Measurements from ENCODE around the gene C3orf22.

DNA sequence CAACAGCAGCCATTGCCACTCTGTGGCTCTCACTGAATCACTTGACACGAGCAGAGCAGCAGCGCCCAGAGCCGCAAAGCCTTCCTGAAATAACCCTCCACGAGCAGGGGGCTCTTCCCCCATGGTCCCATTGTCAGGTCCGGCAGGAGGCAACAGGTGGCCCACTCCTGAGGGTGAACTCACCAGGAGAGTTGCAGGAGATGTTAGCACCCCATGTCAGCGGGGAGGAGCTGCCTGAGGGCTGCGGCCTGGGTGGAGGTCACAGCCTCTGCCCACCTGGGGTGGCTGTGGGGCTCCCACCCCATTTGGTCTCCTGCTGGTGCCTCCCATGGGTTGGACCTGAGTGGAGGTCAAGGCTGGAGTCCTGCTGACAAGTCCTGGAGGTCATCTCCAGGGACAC, 12.3 kb upstream of the C3orf22 start:
- TF ChIP-seq, protein P1, sequence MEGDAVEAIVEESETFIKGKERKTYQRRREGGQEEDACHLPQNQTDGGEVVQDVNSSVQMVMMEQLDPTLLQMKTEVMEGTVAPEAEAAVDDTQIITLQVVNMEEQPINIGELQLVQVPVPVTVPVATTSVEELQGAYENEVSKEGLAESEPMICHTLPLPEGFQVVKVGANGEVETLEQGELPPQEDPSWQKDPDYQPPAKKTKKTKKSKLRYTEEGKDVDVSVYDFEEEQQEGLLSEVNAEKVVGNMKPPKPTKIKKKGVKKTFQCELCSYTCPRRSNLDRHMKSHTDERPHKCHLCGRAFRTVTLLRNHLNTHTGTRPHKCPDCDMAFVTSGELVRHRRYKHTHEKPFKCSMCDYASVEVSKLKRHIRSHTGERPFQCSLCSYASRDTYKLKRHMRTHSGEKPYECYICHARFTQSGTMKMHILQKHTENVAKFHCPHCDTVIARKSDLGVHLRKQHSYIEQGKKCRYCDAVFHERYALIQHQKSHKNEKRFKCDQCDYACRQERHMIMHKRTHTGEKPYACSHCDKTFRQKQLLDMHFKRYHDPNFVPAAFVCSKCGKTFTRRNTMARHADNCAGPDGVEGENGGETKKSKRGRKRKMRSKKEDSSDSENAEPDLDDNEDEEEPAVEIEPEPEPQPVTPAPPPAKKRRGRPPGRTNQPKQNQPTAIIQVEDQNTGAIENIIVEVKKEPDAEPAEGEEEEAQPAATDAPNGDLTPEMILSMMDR (conservative IDR thresholded peaks at IDR 0.05): no peak
- TF ChIP-seq ZFX (IDR thresholded peaks at IDR 0.05): no peak

Measured in C4-2B (cell line).